ENCODE results near the gene DIP2A.

- TF ChIP-seq EP300 (IDR thresholded peaks at IDR 0.05): no peak
- TF ChIP-seq CTCF (IDR thresholded peaks at IDR 0.05): no peak
- TF ChIP-seq POLR2A (IDR thresholded peaks at IDR 0.05): no peak
- TF ChIP-seq POLR2AphosphoS5 (IDR thresholded peaks at IDR 0.05): no peak
Measured at GRCh38 chr21:46492851-46493250, 34.2 kb downstream of the DIP2A start.

All from gastroesophageal sphincter (tissue), 3 donors.